Activated T-cell treated with anti-CD3 and anti-CD28 coated beads for 1 hour (primary cell): ENCODE results near the gene TXNRD3.
"Not testable (repeated sequence)": the region's sequence is repeated elsewhere in the genome, so short reads cannot be mapped to it uniquely, and the experiment has no call there.

Experiments used
- DNase-seq: peaks from one replicate; pipeline ENCODE4 v3.0.0-alpha.2; 2020; ENCODE audit warnings: low read depth

Gene TXNRD3

GRCh38 chr3:126595479-126595878 lies 59.4 kb downstream of the TXNRD3 start:
- not testable (repeated sequence) for DNase-seq

DNA sequence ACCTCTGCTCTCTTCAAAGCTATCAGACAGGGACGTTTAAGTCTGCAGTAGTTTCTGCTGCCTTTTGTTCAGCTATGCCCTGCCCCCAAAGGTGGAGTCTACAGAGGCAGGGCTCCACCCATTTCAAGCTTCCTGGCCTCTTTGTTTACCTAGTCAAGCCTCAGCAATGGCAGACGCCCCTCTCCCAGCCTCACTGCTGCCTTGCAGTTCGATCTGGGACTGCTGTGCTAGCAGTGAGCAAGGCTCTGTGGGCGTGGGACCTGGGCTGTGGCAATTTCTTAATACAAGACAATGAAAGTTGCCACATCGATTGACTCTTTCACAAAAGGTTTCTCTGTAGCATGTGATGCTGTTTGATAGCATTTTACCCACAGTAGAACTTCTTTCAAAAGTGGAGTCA lies 63.4 kb downstream of the TXNRD3 start:
- DNase-seq = not testable (repeated sequence)

GRCh38 chr3:126582311-126582710 lies 72.6 kb downstream of the TXNRD3 start:
- DNase-seq = no peak

- no peak for DNase-seq
Measured at GRCh38 chr3:126581569-126581968, 73.4 kb downstream of the TXNRD3 start.

DNA sequence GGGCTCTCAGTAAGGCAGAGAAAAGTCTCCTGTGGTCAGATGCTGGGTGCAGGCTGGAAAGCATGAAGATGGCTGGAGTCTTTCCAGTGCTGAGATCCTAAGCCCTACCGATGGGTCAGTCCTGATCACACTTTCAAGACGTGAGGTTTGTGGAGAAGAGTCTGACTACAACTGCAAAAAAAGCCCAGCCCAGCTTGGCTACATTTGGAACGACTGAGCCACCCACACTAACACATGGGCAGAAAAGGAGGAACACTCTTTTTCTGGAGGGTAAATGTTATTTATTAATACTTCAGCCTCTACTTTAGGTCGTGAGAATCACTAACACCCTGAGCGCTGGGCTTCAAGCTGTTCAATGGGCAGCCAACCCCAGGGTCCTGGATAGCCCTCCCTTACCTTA lies 74.2 kb downstream of the TXNRD3 start:
- no peak for DNase-seq

- no peak for DNase-seq
Measured at GRCh38 chr3:126578702-126579101, 76.2 kb downstream of the TXNRD3 start.

- no peak for DNase-seq
Measured at GRCh38 chr3:126577261-126577660, 77.7 kb downstream of the TXNRD3 start.

DNA sequence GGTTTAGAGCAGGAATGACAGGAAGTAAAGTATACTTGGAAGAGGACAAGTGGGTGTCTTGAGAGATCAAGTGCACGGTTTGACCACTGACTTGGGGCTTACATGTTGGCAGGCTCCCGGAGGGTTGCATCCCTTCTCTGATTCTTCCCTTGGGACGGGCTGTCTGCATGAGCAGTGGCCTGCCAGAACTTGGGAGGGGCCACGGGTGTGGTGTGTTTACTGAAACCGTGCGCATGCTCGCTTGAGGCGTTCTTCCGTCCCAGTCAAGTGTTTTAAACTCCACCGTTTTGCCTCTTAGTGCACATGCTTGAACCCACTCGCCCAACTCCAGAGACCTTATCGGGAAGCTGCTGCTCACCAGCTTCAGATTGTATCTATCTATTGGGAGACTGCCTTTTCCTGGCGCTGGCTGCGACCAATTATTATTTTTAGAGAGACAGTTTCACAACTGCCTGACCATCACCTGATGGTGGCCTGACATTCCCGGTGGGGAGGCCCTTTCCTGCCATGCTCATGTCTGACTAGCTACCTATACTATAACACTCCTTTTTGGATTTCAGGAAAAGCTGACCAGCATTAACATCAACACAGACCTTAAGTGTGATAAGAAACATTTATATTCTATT lies 81.3 kb downstream of the TXNRD3 start:
- DNase-seq = no peak

DNA sequence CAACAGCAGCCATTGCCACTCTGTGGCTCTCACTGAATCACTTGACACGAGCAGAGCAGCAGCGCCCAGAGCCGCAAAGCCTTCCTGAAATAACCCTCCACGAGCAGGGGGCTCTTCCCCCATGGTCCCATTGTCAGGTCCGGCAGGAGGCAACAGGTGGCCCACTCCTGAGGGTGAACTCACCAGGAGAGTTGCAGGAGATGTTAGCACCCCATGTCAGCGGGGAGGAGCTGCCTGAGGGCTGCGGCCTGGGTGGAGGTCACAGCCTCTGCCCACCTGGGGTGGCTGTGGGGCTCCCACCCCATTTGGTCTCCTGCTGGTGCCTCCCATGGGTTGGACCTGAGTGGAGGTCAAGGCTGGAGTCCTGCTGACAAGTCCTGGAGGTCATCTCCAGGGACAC lies 83.8 kb downstream of the TXNRD3 start:
- DNase-seq = no peak

- no peak for DNase-seq
Measured at GRCh38 chr3:126570103-126570541, 84.8 kb downstream of the TXNRD3 start.

DNA sequence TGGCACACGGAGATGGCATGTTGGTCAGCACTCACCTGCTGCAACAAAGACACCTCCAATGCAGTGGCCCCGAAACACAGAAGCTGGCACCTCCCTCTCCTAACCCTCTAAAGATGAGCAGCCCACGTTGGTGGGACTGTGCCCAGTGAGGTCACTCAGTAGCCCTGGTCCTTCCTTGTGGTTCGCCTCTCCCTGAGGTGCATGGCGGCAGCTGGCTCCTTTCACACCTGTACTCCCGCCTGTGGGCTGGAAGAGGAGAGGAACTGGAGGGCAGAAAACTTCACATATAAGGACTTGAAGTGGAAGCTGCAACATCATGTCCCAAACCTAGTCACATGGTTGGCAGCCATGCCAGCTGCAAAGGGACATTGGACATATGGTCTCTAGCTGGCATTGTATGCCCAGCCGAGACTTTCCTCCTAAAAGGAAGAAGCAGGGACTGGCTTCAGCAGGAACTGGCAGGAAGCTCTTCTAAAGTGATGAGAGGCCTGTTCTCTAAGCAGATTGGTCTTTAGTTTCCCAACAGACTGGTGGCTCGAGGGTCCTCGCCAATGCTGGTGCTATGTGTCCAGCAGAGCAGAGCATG lies 85.4 kb downstream of the TXNRD3 start:
- no peak for DNase-seq

DNA sequence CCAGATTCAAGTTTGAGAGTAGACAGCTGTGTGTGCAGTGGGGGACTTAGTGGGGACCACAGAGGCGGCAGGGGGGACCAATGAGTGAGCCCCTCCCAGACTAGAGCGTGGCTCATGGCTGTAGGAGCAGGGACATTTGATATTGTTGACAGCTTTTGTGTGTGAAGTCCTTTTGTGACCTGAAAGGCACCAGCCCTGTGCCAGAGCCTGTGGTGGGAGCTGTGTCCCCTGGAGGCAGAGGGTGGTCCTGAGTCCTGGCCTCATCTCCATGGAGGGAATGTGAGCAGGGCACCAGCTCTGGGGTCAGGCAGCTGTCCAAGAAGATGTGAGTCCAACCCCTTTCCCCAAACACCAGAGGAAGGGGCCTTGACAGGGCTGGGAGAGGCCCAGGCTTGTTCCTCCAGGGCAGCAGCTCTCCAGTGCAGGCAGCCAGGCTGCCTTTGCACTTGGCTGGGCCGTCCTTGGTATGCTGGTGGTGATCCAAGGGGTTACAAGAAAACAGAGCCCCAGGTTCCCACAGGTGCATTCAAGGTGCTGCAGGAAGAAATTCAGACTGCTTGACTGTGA lies 86.1 kb downstream of the TXNRD3 start:
- no peak for DNase-seq

DNA sequence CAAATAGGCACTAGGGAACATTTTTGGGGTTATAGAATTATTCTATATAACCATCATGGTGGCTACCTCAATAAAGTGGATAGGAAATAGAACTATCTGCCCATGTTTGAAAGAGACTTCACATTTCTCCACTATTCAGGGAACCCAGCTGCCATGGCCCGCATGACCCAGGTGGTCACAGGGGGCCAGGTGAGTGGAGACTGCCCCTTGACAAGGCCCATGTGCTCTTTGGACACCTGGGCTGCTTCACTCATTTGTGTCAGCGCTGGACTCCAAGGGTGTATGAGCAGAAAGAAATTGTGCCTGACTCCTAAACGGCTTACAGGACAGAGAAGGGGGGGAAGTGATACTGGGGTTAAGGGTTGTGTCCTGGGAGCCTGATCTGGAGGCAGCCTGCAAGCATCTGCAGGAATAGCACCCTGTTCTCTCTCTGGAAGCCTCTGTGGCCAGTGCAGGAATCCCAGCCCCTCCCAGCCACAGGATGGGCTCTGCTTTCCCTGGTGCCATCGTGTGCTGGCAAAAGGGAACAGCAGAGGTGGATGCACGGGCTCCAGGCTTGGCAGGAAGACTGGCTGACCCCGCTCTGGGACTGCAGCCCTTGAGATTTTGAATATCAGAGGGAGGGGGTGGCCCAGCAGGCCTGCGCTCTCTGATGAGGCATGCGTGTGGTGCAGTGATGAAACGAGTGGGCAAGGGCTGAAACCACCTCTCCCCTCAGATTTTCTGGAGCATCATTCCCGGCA lies 87.1 kb downstream of the TXNRD3 start:
- no peak for DNase-seq

DNA sequence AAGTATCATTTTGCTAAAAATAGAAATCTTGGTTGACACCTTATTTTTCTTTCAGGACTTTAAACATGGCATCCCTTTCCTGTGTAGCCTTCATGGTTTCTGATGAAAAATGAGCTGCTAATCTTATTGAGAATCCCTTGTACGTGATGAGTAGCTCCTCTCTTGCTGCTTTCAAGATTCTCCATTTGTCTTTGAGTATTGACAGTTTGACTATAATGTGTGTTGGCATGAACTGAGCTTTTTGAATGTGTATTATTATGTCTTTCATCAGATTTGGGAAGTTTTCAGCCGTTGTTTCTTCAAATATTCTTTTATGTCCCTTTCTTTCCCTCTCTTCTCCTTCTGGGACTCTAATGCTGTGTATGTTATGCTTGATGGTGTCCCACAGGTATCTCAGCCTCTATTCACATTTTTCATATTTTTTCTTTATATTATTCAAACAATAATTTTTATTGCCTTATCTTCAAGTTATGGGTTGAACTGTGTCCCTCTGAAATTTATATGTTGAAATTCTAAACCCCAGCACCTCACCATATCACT lies 92.1 kb downstream of the TXNRD3 start:
- no peak for DNase-seq

- no peak for DNase-seq
Measured at GRCh38 chr3:126558336-126559071, 96.4 kb downstream of the TXNRD3 start, which contains the start of gene C3orf22. Gene C3orf22, minus strand, starts transcription at chr3:126558932. Its CDS starts 5,542 bp downstream, at chr3:126553390.

DNA sequence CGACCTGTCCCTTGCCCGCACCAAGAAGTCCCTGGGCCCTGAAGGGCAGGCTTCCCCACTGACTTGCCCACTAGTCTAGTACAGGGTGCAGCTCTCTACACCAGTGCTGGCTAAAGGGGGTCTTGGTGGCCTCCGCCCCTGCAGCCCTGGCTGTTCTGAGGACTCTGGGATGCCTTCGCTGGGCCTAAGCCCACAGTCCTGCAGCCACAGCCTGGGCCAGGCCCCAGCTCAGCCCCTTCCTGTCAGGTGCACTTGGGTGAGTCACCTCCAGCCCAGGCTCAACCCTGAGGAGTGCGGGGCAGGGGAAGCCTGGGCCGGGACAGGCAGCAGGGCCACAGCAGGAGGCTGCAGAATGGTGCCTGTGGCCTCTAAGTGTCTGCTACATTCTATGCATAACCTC lies 97.2 kb downstream of the TXNRD3 start:
- DNase-seq = no peak

GRCh38 chr3:126557415-126557745 lies 97.5 kb downstream of the TXNRD3 start:
- DNase-seq = no peak
